DOHH2 (cell line): Measurements from ENCODE around the gene AKIRIN2.

Experiments
- H3F3A ChIP-seq: fragments of 200-600 bp; sonication (generic), shearing (Covaris generic); 2 replicates; pipeline ENCODE4 v1.6.0; 2016; ENCODE audit warnings: antibody characterized with exemption, mild to moderate bottlenecking; ENCODE audit not compliant: control insufficient read depth, insufficient read depth
- H3K27ac ChIP-seq: fragments of 200-600 bp; sonication (generic); 2 replicates; pipeline ENCODE4 v1.5.1; 2014; ENCODE audit warnings: low read depth, mild to moderate bottlenecking, low read length, moderate library complexity
- H3K27me3 ChIP-seq: fragments of 200-600 bp; sonication (generic); 2 replicates; pipeline ENCODE4 v1.6.1; 2014; ENCODE audit warnings: mild to moderate bottlenecking, low read length, mixed read lengths; ENCODE audit not compliant: control insufficient read depth
- H3K36me3 ChIP-seq: fragments of 200-600 bp; sonication (generic); 2 replicates; pipeline ENCODE4 v1.6.1; 2014; ENCODE audit warnings: mild to moderate bottlenecking, low read length, moderate library complexity, mixed read lengths; ENCODE audit not compliant: control insufficient read depth
- H3K4me1 ChIP-seq: fragments of 200-600 bp; sonication (generic); 2 replicates; pipeline ENCODE4 v1.6.1; 2014; ENCODE audit warnings: mild to moderate bottlenecking, low read length, mixed read lengths; ENCODE audit not compliant: control insufficient read depth
- H3K4me2 ChIP-seq: fragments of 200-600 bp; sonication (generic); 2 replicates; pipeline ENCODE4 v1.6.0; 2014; ENCODE audit warnings: mild to moderate bottlenecking, low read length, moderate library complexity
- H3K4me3 ChIP-seq: fragments of 200-600 bp; sonication (generic); 2 replicates; pipeline ENCODE4 v1.5.1; 2014; ENCODE audit warnings: mild to moderate bottlenecking, low read length, mixed read lengths
- H3K79me2 ChIP-seq: fragments of 200-600 bp; sonication (generic); 2 replicates; pipeline ENCODE4 v1.6.1; 2014; ENCODE audit warnings: mild to moderate bottlenecking, low read length, mixed read lengths; ENCODE audit not compliant: control insufficient read depth
- H3K9me2 ChIP-seq: fragments of 200-600 bp; sonication (generic); replicated peaks from 2 replicates; pipeline ENCODE4 v1.6.1; 2014; ENCODE audit warnings: mild to moderate bottlenecking, low read length, mixed read lengths; ENCODE audit not compliant: control insufficient read depth
- H3K9me3 ChIP-seq: fragments of 200-600 bp; sonication (generic); 2 replicates; pipeline ENCODE4 v1.6.1; 2014; ENCODE audit warnings: antibody characterized with exemption, low read length, mixed read lengths; ENCODE audit not compliant: control insufficient read depth, insufficient read depth
- H4K20me1 ChIP-seq: fragments of 200-600 bp; sonication (generic); 2 replicates; pipeline ENCODE4 v1.6.0; 2014; ENCODE audit warnings: low read depth, mild to moderate bottlenecking, antibody characterized with exemption, low read length, moderate library complexity; ENCODE audit not compliant: control insufficient read depth, insufficient read depth
- CTCF ChIP-seq: fragments of 200-600 bp; sonication (generic); IDR thresholded peaks from one replicate; pipeline ENCODE4 v1.5.1; 2014; ENCODE audit warnings: antibody characterized with exemption, mild to moderate bottlenecking, low read depth, low read length; ENCODE audit not compliant: poor library complexity, severe bottlenecking
- EZH2phosphoT487 ChIP-seq: fragments of 200-600 bp; sonication (generic); IDR thresholded peaks from 2 replicates; pipeline ENCODE4 v1.6.1; 2017; ENCODE audit warnings: borderline replicate concordance, mild to moderate bottlenecking, antibody characterized with exemption, low read length, moderate library complexity, mixed read lengths

AKIRIN2 gene

GRCh38 chr6:87722540-87723169, 20.6 kb upstream of the AKIRIN2 start:
- no peak for TF ChIP-seq EZH2phosphoT487
- TF ChIP-seq CTCF, result no peak
- Histone ChIP-seq H3K79me2 (no peaks in the 10 kb centered on the region), H3K27ac (no peak overlapping the region), H3K4me1 (peaks cover 26% of the 10 kb centered on the region), H3K9me3 (no peaks in the 10 kb centered on the region), H3K4me2 (no peak overlapping the region), H3K36me3 (no peaks in the 10 kb centered on the region), H3K27me3 (no peaks in the 10 kb centered on the region), H3K9me2 (no peaks in the 10 kb centered on the region), H3K4me3 (no peak overlapping the region), H4K20me1 (no peaks in the 10 kb centered on the region), H3F3A (no peaks in the 10 kb centered on the region)

GRCh38 chr6:87721311-87721710, 19.3 kb upstream of the AKIRIN2 start:
- no peak for TF ChIP-seq EZH2phosphoT487
- TF ChIP-seq CTCF, result no peak
- no peaks in the 10 kb centered on the region for H3K36me3 ChIP-seq
- H3K9me3 ChIP-seq, result no peaks in the 10 kb centered on the region
- H3K27ac ChIP-seq, result no peak overlapping the region
- H3K4me3 ChIP-seq, result no peak overlapping the region
- H4K20me1 ChIP-seq, result no peaks in the 10 kb centered on the region
- no peaks in the 10 kb centered on the region for H3K27me3 ChIP-seq
- H3F3A ChIP-seq, result no peaks in the 10 kb centered on the region
- H3K4me2 ChIP-seq, result no peak overlapping the region
- no peaks in the 10 kb centered on the region for H3K79me2 ChIP-seq
- peaks cover 21% of the 10 kb centered on the region for H3K4me1 ChIP-seq
- no peaks in the 10 kb centered on the region for H3K9me2 ChIP-seq

GRCh38 chr6:87718662-87719433, 16.8 kb upstream of the AKIRIN2 start:
- Histone ChIP-seq H3K79me2 (no peaks in the 10 kb centered on the region), H3K27me3 (no peaks in the 10 kb centered on the region), H3K4me1 (peaks cover 16% of the 10 kb centered on the region), H3F3A (no peaks in the 10 kb centered on the region), H3K9me3 (no peaks in the 10 kb centered on the region), H3K9me2 (no peaks in the 10 kb centered on the region), H3K4me2 (no peak overlapping the region), H3K4me3 (no peak overlapping the region), H3K27ac (no peak overlapping the region), H3K36me3 (no peaks in the 10 kb centered on the region), H4K20me1 (no peaks in the 10 kb centered on the region)
- no peak for TF ChIP-seq EZH2phosphoT487
